GM13977 (cell line): Measurements from ENCODE around the gene USP46.

ENCODE experiments used
- DNase-seq: peaks from one replicate; pipeline ENCODE4 v3.0.0; 2012; ENCODE audit warnings: low spot score
- in situ Hi-C: fragments of 300-500 bp; cut with MboI; formaldehyde crosslinking; loops from one replicate; pipeline ENCODE4 v1.12.0; 2022; ENCODE audit warnings: low sequenced_read_pairs, low pct_unique_long_range_greater_than_20kb, mixed read lengths, inconsistent platforms; ENCODE audit not compliant: unreplicated experiment
- TF ChIP-seq, protein P1 (sequence below): IDR thresholded peaks from 2 replicates; pipeline ENCODE4 v1.5.1; 2012; ENCODE audit warnings: mild to moderate bottlenecking, control low read depth; ENCODE audit not compliant: insufficient read depth; ENCODE audit errors: extremely low read depth, missing control alignments

Gene USP46

GRCh38 chr4:52689096-52689495 is 30.0 kb upstream of the USP46 start:
- in situ Hi-C loops, result no loop called here
- DNase-seq, result no peak
- TF ChIP-seq, protein P1, sequence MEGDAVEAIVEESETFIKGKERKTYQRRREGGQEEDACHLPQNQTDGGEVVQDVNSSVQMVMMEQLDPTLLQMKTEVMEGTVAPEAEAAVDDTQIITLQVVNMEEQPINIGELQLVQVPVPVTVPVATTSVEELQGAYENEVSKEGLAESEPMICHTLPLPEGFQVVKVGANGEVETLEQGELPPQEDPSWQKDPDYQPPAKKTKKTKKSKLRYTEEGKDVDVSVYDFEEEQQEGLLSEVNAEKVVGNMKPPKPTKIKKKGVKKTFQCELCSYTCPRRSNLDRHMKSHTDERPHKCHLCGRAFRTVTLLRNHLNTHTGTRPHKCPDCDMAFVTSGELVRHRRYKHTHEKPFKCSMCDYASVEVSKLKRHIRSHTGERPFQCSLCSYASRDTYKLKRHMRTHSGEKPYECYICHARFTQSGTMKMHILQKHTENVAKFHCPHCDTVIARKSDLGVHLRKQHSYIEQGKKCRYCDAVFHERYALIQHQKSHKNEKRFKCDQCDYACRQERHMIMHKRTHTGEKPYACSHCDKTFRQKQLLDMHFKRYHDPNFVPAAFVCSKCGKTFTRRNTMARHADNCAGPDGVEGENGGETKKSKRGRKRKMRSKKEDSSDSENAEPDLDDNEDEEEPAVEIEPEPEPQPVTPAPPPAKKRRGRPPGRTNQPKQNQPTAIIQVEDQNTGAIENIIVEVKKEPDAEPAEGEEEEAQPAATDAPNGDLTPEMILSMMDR, result no peak

GRCh38 chr4:52687696-52688095 is 28.6 kb upstream of the USP46 start:
- in situ Hi-C loops, result no loop called here
- DNase-seq, result no peak
- TF ChIP-seq, protein P1, result no peak

DNA sequence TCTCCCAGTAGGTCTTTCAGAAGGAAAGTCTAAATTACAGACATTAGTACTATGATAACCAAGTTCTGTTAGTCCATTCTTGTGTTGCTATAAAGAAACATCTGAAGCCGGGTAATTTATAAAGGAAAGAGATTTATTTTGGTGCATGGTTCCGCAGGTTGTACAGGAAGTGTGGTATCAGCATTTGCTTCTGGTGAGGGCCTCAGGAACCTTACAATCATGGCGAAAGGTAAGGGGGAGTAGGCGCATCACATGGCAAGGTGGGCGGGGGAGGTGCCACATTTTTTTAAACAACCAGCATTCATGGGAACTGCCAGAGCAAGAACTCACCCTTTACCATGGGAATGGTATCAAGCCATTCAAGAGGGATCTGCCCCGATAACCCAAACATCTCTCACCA is 26.2 kb upstream of the USP46 start:
- no peak for DNase-seq
- in situ Hi-C loops, result no loop called here
- TF ChIP-seq, protein P1, result no peak

- TF ChIP-seq, protein P1, result no peak
- in situ Hi-C loops, result no loop called here
- no peak for DNase-seq
These were observed 25.8 kb upstream of the USP46 start for GRCh38 chr4:52684896-52685295.

DNA sequence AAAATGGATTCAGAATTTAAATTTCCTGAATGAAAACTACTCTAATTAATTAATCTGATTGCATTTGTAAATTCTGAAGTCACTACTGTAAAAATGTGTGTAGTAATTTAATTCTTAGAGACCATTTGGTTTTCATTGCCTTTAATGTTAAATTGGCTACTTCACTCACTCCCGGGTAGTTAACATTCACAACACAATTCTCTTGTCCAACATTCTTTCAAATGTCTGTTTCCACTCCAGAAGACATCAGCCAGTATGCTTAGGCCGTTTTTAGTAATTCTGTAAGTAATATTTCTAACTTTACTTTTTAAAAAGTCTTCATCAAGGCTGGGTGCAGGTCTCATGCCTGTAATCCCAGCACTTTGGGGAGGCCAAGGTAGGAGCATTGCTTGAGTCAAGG is 21.3 kb upstream of the USP46 start:
- in situ Hi-C loops, result no loop called here
- no peak for DNase-seq
- TF ChIP-seq, protein P1, result no peak

GRCh38 chr4:52676536-52676935 is 17.4 kb upstream of the USP46 start:
- TF ChIP-seq, protein P1, result no peak
- in situ Hi-C loops, result no loop called here
- DNase-seq, result no peak

- in situ Hi-C loops, result no loop called here
- TF ChIP-seq, protein P1, result no peak
- no peak for DNase-seq
These were observed 16.0 kb upstream of the USP46 start for GRCh38 chr4:52675111-52675510.
